GM19468 (cell line): Measurements from ENCODE around the gene OR12D1.
"Not testable (repeated sequence)": the region's sequence is repeated elsewhere in the genome, so short reads cannot be mapped to it uniquely, and the experiment has no call there.

Experiments
- ATAC-seq: cut with Tn5 transposase; IDR thresholded peaks from one replicate; pipeline ENCODE4 v1.9.1; 2021; ENCODE audit warnings: mild to moderate bottlenecking, moderate library complexity, moderate number of reproducible peaks; ENCODE audit not compliant: unreplicated experiment; ENCODE audit errors: extremely low read depth

The OR12D1 gene

GRCh38 chr6:29414588-29414987, at the start of gene OR12D1:
TSS of gene OR12D1 (plus strand) at chr6:29414928.
- ATAC-seq = no peak

GRCh38 chr6:29368765-29369164, 46.0 kb upstream of the OR12D1 start, which contains the start of gene OR5V1:
TSS of gene OR5V1 (minus strand) at chr6:29368865. CDS start at chr6:29356195, 12,670 bp downstream.
- ATAC-seq = no peak

GRCh38 chr6:29375191-29375590, 39.5 kb upstream of the OR12D1 start, which contains the start of gene OR12D3:
TSS of gene OR12D3 (minus strand) at chr6:29375291. CDS start at chr6:29375287, 4 bp downstream.
- ATAC-seq = no peak

- no peak for ATAC-seq
These were observed 38.7 kb upstream of the OR12D1 start for GRCh38 chr6:29376003-29376402.

- ATAC-seq = no peak
These were observed 26.2 kb upstream of the OR12D1 start for GRCh38 chr6:29388533-29388932.

GRCh38 chr6:29395331-29395730, 19.4 kb upstream of the OR12D1 start, which contains the start of gene OR12D2:
TSS of gene OR12D2 (plus strand) at chr6:29395631. CDS start at chr6:29396700, 1,069 bp downstream.
- no peak for ATAC-seq

- no peak for ATAC-seq
These were observed 15.2 kb upstream of the OR12D1 start for GRCh38 chr6:29399525-29399924.

- no peak for ATAC-seq
These were observed 10.9 kb upstream of the OR12D1 start for GRCh38 chr6:29403801-29404200.

- ATAC-seq = no peak
These were observed 4.8 kb downstream of the OR12D1 start for GRCh38 chr6:29419516-29419915.

GRCh38 chr6:29424168-29424567, 9.4 kb downstream of the OR12D1 start:
- ATAC-seq = no peak

- no peak for ATAC-seq
These were observed 9.8 kb downstream of the OR12D1 start for GRCh38 chr6:29424575-29424974.

GRCh38 chr6:29425075-29425474, 10.3 kb downstream of the OR12D1 start:
- no peak for ATAC-seq

- ATAC-seq = no peak
These were observed 11.9 kb downstream of the OR12D1 start for GRCh38 chr6:29426654-29427053.

GRCh38 chr6:29436730-29437129, 22.0 kb downstream of the OR12D1 start:
- not testable (repeated sequence) for ATAC-seq

- ATAC-seq = no peak
These were observed 24.3 kb downstream of the OR12D1 start, which contains the start of gene OR10C1 for GRCh38 chr6:29439006-29439405. TSS of gene OR10C1 (plus strand) at chr6:29439306. CDS start at chr6:29440016, 710 bp downstream.

GRCh38 chr6:29442719-29443118, 28.0 kb downstream of the OR12D1 start:
- no peak for ATAC-seq

GRCh38 chr6:29444031-29444430, 29.3 kb downstream of the OR12D1 start:
- not testable (repeated sequence) for ATAC-seq

- no peak for ATAC-seq
These were observed 32.9 kb downstream of the OR12D1 start for GRCh38 chr6:29447670-29448069.

GRCh38 chr6:29451471-29452193, 36.9 kb downstream of the OR12D1 start:
- no peak for ATAC-seq

GRCh38 chr6:29456971-29457370, 42.2 kb downstream of the OR12D1 start, which contains the start of the genes OR11A1 and OR2H1:
TSS of gene OR11A1 (minus strand) at chr6:29457071. CDS start at chr6:29427641, 29,430 bp downstream.
TSS of gene OR2H1 (plus strand) at chr6:29457155. CDS start at chr6:29461770, 4,615 bp downstream.
- no peak for ATAC-seq

- ATAC-seq = no peak
These were observed 46.5 kb downstream of the OR12D1 start for GRCh38 chr6:29461021-29461814.
